ENCODE results near the gene GNG14. TPM values are rescaled to one million over a fixed set of nuclear protein-coding genes. Genes with fewer than 3 reads are reported as not detected.
"Not testable (repeated sequence)": the region's sequence is repeated elsewhere in the genome, so short reads cannot be mapped to it uniquely, and the experiment has no call there.

GNG14 gene
- polyA plus RNA-seq, 3 donors: not detected

DNA sequence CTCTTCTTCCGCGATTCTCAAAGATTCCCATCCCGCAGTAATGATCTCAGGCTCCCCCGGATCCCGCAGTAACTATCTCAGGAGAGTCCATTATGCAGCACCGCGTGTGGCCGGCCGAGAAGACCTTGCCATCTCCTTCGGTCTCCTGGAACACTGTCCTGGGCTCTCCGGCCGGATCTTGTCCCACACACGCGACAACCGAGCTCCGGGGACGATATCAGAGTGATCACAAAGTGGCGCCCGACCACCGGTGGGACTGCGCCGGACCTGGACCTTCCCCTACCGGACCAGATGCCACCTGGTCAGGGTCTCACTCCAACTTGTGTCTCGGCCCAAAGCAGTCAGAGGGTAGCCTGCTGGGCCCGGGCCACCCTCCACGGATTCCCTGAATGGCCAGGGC is 45.3 kb upstream of the GNG14 start:
- no peak for TF ChIP-seq CTCF (IDR thresholded peaks at IDR 0.05)
- Histone ChIP-seq H3K9ac (ENCODE audit: insufficient read depth, low read length, poor library complexity, severe bottlenecking) (no peak overlapping the region), H4K20me1 (ENCODE audit: insufficient read depth, low read length) (peaks cover 16% of the 10 kb centered on the region), H3K4me3 (replicated peaks in 1 of 3; ENCODE audit: low read depth in 2 of 3, low read length in 3 of 3) (no peak overlapping the region), H3K79me2 (ENCODE audit: insufficient read depth, low read length) (no peaks in the 10 kb centered on the region), H3K36me3 (replicated peaks in 1 of 2; ENCODE audit: control insufficient read depth in 1 of 2, insufficient read depth in 2 of 2, low read length in 2 of 2) (peaks cover 24 to 40% of the 10 kb centered on the region in 2 donors), H3K4me2 (replicated peaks; ENCODE audit: extremely low read depth, low read length, poor library complexity, severe bottlenecking) (no peak overlapping the region), H3K4me1 (ENCODE audit: control insufficient read depth in 1 of 2, insufficient read depth in 2 of 2, low read length in 2 of 2) (peaks cover 10 to 25% of the 10 kb centered on the region in 2 donors), H3K27ac (ENCODE audit: low read depth in 1 of 2, low read length in 2 of 2) (no peak overlapping the region), H2AFZ (ENCODE audit: insufficient read depth, low read depth, low read length, poor library complexity, severe bottlenecking) (no peak overlapping the region), H3K9me3 (replicated peaks in 1 of 2; ENCODE audit: control insufficient read depth in 1 of 2, insufficient read depth in 1 of 2, low read length in 2 of 2) (no peaks in the 10 kb centered on the region), H3K27me3 (ENCODE audit: control insufficient read depth in 2 of 2, insufficient read depth in 2 of 2, low read length in 2 of 2) (no peaks in the 10 kb centered on the region)
- DNase-seq: no peak
- Mint-ChIP-seq H3K9me3 (peaks cover 0 to 6% (median 3%) of the 10 kb centered on the region in 7 donors), H3K27me3 (ENCODE audit: low read depth in 3 of 3) (peaks cover 0 to 2% (median 0%) of the 10 kb centered on the region in 3 donors), H3K36me3 (peaks cover 26 to 50% of the 10 kb centered on the region in 2 donors), H3K4me1 (peaks cover 22% of the 10 kb centered on the region), H3K27ac (peak overlapping the region in 1 of 7 donors; percentile 14), H3K4me3 (no peak overlapping the region)
- WGBS (ENCODE audit: insufficient coverage): 96% methylated on average over 24 of the region's 26 CpGs
- intact Hi-C loops (cut with micrococcal nuclease): no loop called here

DNA sequence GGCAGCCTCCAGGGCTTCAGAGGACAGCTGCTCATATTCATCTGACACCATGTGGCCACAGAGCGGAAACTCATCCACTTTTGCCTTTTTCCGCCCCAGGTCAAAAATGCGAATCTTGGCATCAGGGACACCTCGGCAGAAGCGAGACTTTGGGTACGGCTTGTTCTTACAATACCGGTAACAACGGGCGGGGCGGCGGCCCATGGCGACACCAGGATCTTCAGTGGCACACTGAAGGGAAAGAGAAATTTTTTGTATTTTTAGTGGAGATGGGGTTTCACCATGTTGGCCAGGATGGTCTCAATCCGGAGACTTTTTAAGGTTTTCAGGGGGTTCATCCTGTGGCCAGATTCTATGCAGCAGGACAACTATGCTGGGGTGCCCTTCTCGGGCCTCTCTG is 44.1 kb upstream of the GNG14 start:
- H3K4me3 ChIP-seq (replicated peaks in 1 of 3; ENCODE audit: low read depth in 2 of 3, low read length in 3 of 3); H3K9ac ChIP-seq (ENCODE audit: insufficient read depth, low read length, poor library complexity, severe bottlenecking); H2AFZ ChIP-seq (ENCODE audit: insufficient read depth, low read depth, low read length, poor library complexity, severe bottlenecking); DNase-seq; H3K4me2 ChIP-seq (replicated peaks; ENCODE audit: extremely low read depth, low read length, poor library complexity, severe bottlenecking); H3K27me3 Mint-ChIP-seq (ENCODE audit: low read depth in 3 of 3); H3K9me3 Mint-ChIP-seq; H3K9me3 ChIP-seq (replicated peaks in 1 of 2; ENCODE audit: control insufficient read depth in 1 of 2, insufficient read depth in 1 of 2, low read length in 2 of 2); H3K27me3 ChIP-seq (ENCODE audit: control insufficient read depth in 2 of 2, insufficient read depth in 2 of 2, low read length in 2 of 2); H3K4me3 Mint-ChIP-seq; intact Hi-C loops (cut with micrococcal nuclease); H3K27ac ChIP-seq (ENCODE audit: low read depth in 1 of 2, low read length in 2 of 2); H3K79me2 ChIP-seq (ENCODE audit: insufficient read depth, low read length): not testable (repeated sequence)
- Mint-ChIP-seq H3K36me3 (peaks cover 26 to 52% of the 10 kb centered on the region in 2 donors), H3K4me1 (peaks cover 32% of the 10 kb centered on the region), H3K27ac (peak overlapping the region in 3 of 7 donors; percentile 26 to 54 (median 52))
- peaks cover 20 to 37% of the 10 kb centered on the region in 2 donors for H3K4me1 ChIP-seq (ENCODE audit: control insufficient read depth in 1 of 2, insufficient read depth in 2 of 2, low read length in 2 of 2)
- peaks cover 24 to 40% of the 10 kb centered on the region in 2 donors for H3K36me3 ChIP-seq (replicated peaks in 1 of 2; ENCODE audit: control insufficient read depth in 1 of 2, insufficient read depth in 2 of 2, low read length in 2 of 2)
- over 99% methylated on average over 13 of the region's 14 CpGs for WGBS (ENCODE audit: insufficient coverage)
- peaks cover 28% of the 10 kb centered on the region for H4K20me1 ChIP-seq (ENCODE audit: insufficient read depth, low read length)
